GM21390 (cell line): ENCODE data around the gene RASGRP1.

ENCODE experiments used
- ATAC-seq: cut with Tn5 transposase; IDR thresholded peaks from one replicate; pipeline ENCODE4 v1.9.1; 2021; ENCODE audit not compliant: unreplicated experiment

The RASGRP1 gene

GRCh38 chr15:38576261-38576660 is 11.6 kb upstream of the RASGRP1 start:
- no peak for ATAC-seq

GRCh38 chr15:38565287-38565670 is 665 bp upstream of the RASGRP1 start:
- ATAC-seq: no peak

- ATAC-seq: peak; percentile 58
Observed at GRCh38 chr15:38563723-38564519, 693 bp downstream of the RASGRP1 start.

GRCh38 chr15:38562278-38562677 is 2.3 kb downstream of the RASGRP1 start:
- no peak for ATAC-seq

GRCh38 chr15:38560456-38560926 is 4.1 kb downstream of the RASGRP1 start:
- ATAC-seq: no peak

- no peak for ATAC-seq
Observed at GRCh38 chr15:38559636-38560307, 4.8 kb downstream of the RASGRP1 start.

- no peak for ATAC-seq
Observed at GRCh38 chr15:38559131-38559530, 5.5 kb downstream of the RASGRP1 start.

- no peak for ATAC-seq
Observed at GRCh38 chr15:38558372-38559059, 6.1 kb downstream of the RASGRP1 start.

- no peak for ATAC-seq
Observed at GRCh38 chr15:38557921-38558320, 6.7 kb downstream of the RASGRP1 start.

- no peak for ATAC-seq
Observed at GRCh38 chr15:38555686-38556334, 8.8 kb downstream of the RASGRP1 start.

GRCh38 chr15:38554354-38554753 is 10.3 kb downstream of the RASGRP1 start:
- peak; percentile 52 for ATAC-seq

GRCh38 chr15:38553071-38553470 is 11.5 kb downstream of the RASGRP1 start:
- no peak for ATAC-seq

GRCh38 chr15:38551720-38552648 is 12.6 kb downstream of the RASGRP1 start:
- ATAC-seq: no peak

- no peak for ATAC-seq
Observed at GRCh38 chr15:38549222-38549621, 15.4 kb downstream of the RASGRP1 start.

- no peak for ATAC-seq
Observed at GRCh38 chr15:38547255-38547997, 17.2 kb downstream of the RASGRP1 start.

GRCh38 chr15:38545179-38545578 is 19.4 kb downstream of the RASGRP1 start:
- ATAC-seq: no peak

GRCh38 chr15:38541026-38541425 is 23.6 kb downstream of the RASGRP1 start:
- ATAC-seq: no peak

GRCh38 chr15:38540510-38540909 is 24.1 kb downstream of the RASGRP1 start:
- no peak for ATAC-seq

GRCh38 chr15:38539008-38539343 is 25.6 kb downstream of the RASGRP1 start:
- ATAC-seq: no peak
